Nephron (organoid): ENCODE measurements around the gene STAT5A.
"Not testable (repeated sequence)": the region's sequence is repeated elsewhere in the genome, so short reads cannot be mapped to it uniquely, and the experiment has no call there.

Experiments used
- H3K27ac Mint-ChIP-seq, 3 experiments: 2 replicates each; pipeline ENCODE4 v1.8.0; 2020; ENCODE audit warnings: mixed read lengths in 3 of 3, mild to moderate bottlenecking in 2 of 3, moderate library complexity in 1 of 3
- H3K27me3 Mint-ChIP-seq: 2 replicates; pipeline ENCODE4 v1.8.0; 2021; ENCODE audit warnings: low read depth, mild to moderate bottlenecking, moderate library complexity, mixed read lengths
- H3K36me3 Mint-ChIP-seq: 2 replicates; pipeline ENCODE4 v1.8.0; 2020; ENCODE audit warnings: low read depth, mixed read lengths
- H3K4me1 Mint-ChIP-seq: 2 replicates; pipeline ENCODE4 v1.8.0; 2020; ENCODE audit warnings: mixed read lengths
- H3K4me3 Mint-ChIP-seq, 3 experiments: 2 replicates each; pipeline ENCODE4 v1.8.0; 2020; ENCODE audit warnings: mild to moderate bottlenecking in 3 of 3, mixed read lengths in 3 of 3, moderate library complexity in 2 of 3
- H3K9me3 Mint-ChIP-seq: 2 replicates; pipeline ENCODE4 v1.8.0; 2020; ENCODE audit warnings: mixed read lengths
- CTCF ChIP-seq, 3 experiments: fragments of 200-600 bp; sonication (generic); IDR thresholded peaks; one replicate each; pipeline ENCODE4 v1.5.0; 2021; ENCODE audit warnings: antibody characterized with exemption in 3 of 3; ENCODE audit not compliant: unreplicated experiment in 3 of 3

STAT5A gene

GRCh38 chr17:42303694-42304093 lies 15.4 kb downstream of the STAT5A start:
- H3K4me1 Mint-ChIP-seq, result peaks cover 8% of the 10 kb centered on the region
- H3K9me3 Mint-ChIP-seq, result no peaks in the 10 kb centered on the region
- H3K27ac Mint-ChIP-seq, result no peak overlapping the region
- no peak overlapping the region for H3K4me3 Mint-ChIP-seq
- TF ChIP-seq CTCF (IDR thresholded peaks at IDR 0.05; ENCODE audit: unreplicated experiment in 3 of 3), result no peak
- H3K36me3 Mint-ChIP-seq, result peaks cover 3% of the 10 kb centered on the region
- H3K27me3 Mint-ChIP-seq, result peaks cover 4% of the 10 kb centered on the region

GRCh38 chr17:42304187-42305030 lies 16.1 kb downstream of the STAT5A start:
- no peak overlapping the region for H3K4me3 Mint-ChIP-seq
- H3K4me1 Mint-ChIP-seq, result peaks cover 12% of the 10 kb centered on the region
- no peak for TF ChIP-seq CTCF (IDR thresholded peaks at IDR 0.05; ENCODE audit: unreplicated experiment in 3 of 3)
- no peaks in the 10 kb centered on the region for H3K9me3 Mint-ChIP-seq
- peaks cover 4% of the 10 kb centered on the region for H3K27me3 Mint-ChIP-seq
- H3K36me3 Mint-ChIP-seq, result peaks cover 3% of the 10 kb centered on the region
- H3K27ac Mint-ChIP-seq, result peak overlapping the region in 1 of 3 experiments; percentile 33

GRCh38 chr17:42305031-42305330 lies 16.7 kb downstream of the STAT5A start:
- not testable (repeated sequence) for H3K27me3 Mint-ChIP-seq, H3K9me3 Mint-ChIP-seq, H3K36me3 Mint-ChIP-seq, H3K4me3 Mint-ChIP-seq, H3K27ac Mint-ChIP-seq
- H3K4me1 Mint-ChIP-seq, result peaks cover 18% of the 10 kb centered on the region

GRCh38 chr17:42305543-42306384 lies 17.5 kb downstream of the STAT5A start:
- no peaks in the 10 kb centered on the region for H3K9me3 Mint-ChIP-seq
- H3K27me3 Mint-ChIP-seq, result peaks cover 4% of the 10 kb centered on the region
- H3K27ac Mint-ChIP-seq, result no peak overlapping the region
- peaks cover 26% of the 10 kb centered on the region for H3K4me1 Mint-ChIP-seq
- no peak for TF ChIP-seq CTCF (IDR thresholded peaks at IDR 0.05; ENCODE audit: unreplicated experiment in 3 of 3)
- no peak overlapping the region for H3K4me3 Mint-ChIP-seq
- peaks cover 3% of the 10 kb centered on the region for H3K36me3 Mint-ChIP-seq

GRCh38 chr17:42306385-42306667 lies 18.0 kb downstream of the STAT5A start:
- no peak for TF ChIP-seq CTCF (IDR thresholded peaks at IDR 0.05; ENCODE audit: unreplicated experiment in 3 of 3)
- Mint-ChIP-seq H3K4me1 (peaks cover 32% of the 10 kb centered on the region), H3K9me3 (no peaks in the 10 kb centered on the region), H3K27ac (no peak overlapping the region), H3K27me3 (peaks cover 4% of the 10 kb centered on the region), H3K36me3 (peaks cover 3% of the 10 kb centered on the region), H3K4me3 (no peak overlapping the region)

GRCh38 chr17:42307362-42307927 lies 19.1 kb downstream of the STAT5A start:
- no peaks in the 10 kb centered on the region for H3K9me3 Mint-ChIP-seq
- H3K27ac Mint-ChIP-seq, result peak overlapping the region in 1 of 3 experiments; percentile 6
- H3K36me3 Mint-ChIP-seq, result no peaks in the 10 kb centered on the region
- H3K4me3 Mint-ChIP-seq, result no peak overlapping the region
- TF ChIP-seq CTCF (IDR thresholded peaks at IDR 0.05; ENCODE audit: unreplicated experiment in 3 of 3), result no peak
- peaks cover 40% of the 10 kb centered on the region for H3K4me1 Mint-ChIP-seq
- peaks cover 4% of the 10 kb centered on the region for H3K27me3 Mint-ChIP-seq
